GM19455 (cell line): ENCODE results near the gene BLOC1S4.
"Not testable (repeated sequence)": the region's sequence is repeated elsewhere in the genome, so short reads cannot be mapped to it uniquely, and the experiment has no call there.

ENCODE experiments used
- ATAC-seq: cut with Tn5 transposase; IDR thresholded peaks from one replicate; pipeline ENCODE4 v1.9.1; 2021; ENCODE audit not compliant: unreplicated experiment

The BLOC1S4 gene

DNA sequence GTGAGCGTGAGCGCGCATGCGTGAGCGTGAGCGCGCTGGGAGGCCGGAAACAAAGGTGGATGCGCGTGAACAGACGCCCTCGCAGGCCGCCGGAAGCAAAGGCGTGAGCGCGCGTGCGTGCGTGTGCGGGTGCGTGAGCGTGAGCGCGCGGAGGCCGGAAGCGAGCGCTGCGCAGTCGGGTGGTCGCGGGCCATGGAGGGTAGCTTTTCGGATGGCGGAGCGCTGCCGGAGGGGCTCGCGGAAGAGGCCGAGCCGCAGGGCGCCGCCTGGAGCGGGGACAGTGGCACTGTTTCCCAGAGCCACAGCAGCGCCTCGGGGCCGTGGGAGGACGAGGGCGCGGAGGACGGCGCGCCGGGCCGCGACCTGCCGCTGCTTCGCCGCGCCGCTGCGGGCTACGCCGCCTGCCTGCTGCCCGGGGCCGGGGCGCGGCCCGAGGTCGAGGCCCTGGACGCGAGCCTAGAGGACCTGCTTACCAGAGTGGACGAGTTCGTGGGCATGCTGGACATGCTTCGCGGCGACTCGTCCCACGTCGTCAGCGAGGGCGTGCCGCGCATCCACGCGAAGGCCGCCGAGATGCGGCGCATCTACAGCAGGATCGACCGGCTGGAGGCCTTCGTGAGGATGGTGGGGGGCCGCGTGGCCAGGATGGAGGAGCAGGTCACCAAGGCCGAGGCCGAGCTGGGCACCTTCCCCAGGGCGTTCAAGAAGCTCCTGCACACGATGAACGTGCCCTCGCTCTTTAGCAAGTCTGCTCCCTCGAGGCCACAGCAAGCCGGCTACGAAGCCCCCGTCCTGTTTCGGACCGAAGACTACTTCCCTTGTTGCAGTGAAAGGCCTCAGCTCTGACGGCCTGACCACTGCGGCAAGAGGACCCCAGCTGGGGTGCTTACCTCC, at the start of gene BLOC1S4:
TSS of gene BLOC1S4 (plus strand) at position 157 of the 894 bp plus-strand sequence. CDS start at position 193, 36 bp downstream.
- peak; percentile 78 for ATAC-seq

DNA sequence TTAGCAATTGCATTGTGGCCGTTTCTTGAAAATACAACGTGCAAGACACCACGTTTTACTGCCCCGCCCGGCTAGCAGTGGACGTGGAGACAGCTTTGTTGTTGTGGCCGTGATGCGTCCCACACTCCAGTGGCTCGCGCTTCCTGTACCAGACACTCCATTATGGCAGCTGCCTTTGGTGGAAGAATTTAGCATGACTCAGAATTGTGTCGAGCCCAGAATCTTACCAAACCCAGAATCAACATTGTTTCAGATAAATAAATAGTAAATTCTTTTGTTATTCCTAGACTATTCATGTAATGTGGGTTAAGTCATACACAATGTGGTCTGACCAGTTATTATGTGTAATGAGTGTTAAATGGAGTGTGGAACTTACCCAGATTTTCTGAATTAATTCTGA, 47.6 kb upstream of the BLOC1S4 start:
- no peak for ATAC-seq

DNA sequence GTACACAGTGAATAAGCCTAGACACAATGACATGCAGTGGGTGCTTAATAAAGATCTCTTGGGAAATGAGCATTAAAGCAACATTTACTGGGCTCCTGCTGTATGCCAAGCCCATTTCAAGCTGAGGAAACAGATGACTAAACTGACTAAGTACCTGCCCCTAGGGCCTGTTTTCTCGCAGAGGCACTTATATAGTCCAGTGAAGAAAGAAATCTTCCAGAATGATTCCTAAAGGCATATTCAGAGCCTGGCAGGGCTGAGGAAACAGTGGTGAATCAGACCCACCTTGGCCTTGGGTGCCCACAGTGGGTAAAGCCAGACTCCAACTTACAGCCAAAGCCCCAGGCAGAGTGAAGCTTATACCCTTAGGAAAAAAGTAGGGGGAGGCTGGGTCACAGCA, 44.3 kb upstream of the BLOC1S4 start:
- no peak for ATAC-seq

DNA sequence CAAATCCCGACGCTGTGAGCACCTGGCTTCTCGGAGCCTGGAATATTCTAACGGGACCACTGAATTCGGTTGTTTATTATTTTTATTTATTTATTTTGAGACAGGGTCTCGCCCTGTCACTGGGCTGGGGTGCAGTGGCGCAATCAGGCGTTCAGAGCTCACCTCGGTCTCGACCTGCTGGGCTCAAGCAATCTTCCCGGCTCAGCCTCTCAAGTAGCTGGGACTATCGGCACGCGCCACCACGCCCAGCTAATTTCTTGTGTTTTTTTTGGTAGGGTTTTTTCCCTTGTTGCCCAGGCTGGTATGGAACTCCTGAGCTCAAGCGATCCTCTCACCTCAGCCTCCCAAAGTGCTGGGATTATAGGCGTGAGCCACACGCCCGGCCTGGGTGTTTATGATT, 43.8 kb upstream of the BLOC1S4 start:
- ATAC-seq, result no peak

- not testable (repeated sequence) for ATAC-seq
These were observed 43.3 kb upstream of the BLOC1S4 start for GRCh38 chr4:6672541-6673190.

- not testable (repeated sequence) for ATAC-seq
These were observed 42.7 kb upstream of the BLOC1S4 start for GRCh38 chr4:6673191-6673659.

- ATAC-seq, result peak; percentile 76
These were observed 42.1 kb upstream of the BLOC1S4 start for GRCh38 chr4:6673660-6674499.

DNA sequence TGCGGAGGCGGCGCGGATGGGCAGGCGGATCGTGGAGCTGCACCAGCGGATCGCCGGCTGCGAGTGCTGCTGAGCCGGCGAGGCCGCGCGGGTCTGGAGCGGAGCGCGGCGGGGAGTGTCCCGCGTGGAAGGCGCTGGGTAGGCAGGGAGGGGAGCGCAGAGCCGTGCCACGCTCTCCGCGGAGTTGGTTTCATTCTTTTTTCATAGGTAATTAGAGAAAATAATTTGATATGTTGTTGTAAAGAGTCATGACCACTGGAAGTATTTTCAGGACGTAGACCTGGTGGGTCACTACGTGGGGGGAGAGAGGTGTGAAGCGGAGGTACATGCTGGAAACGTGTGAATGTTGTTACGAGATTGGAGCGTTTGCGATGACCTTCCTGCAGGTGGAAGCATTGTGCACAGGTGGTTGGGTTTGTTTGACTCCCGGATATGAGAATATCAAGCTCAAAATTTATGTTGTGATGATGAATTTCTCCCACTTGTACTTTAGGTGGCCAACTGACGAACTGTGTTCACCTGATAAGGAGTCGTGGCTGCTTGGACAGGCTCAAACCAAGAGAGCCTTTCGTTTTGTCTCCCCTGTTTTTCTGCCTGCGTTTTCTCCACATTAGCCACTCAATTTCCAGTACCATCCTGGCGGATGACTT, 41.3 kb upstream of the BLOC1S4 start:
- peak; percentile 50 for ATAC-seq

- ATAC-seq, result no peak
These were observed 39.0 kb upstream of the BLOC1S4 start for GRCh38 chr4:6676722-6677558.

GRCh38 chr4:6680372-6681034, 35.5 kb upstream of the BLOC1S4 start:
- no peak for ATAC-seq

DNA sequence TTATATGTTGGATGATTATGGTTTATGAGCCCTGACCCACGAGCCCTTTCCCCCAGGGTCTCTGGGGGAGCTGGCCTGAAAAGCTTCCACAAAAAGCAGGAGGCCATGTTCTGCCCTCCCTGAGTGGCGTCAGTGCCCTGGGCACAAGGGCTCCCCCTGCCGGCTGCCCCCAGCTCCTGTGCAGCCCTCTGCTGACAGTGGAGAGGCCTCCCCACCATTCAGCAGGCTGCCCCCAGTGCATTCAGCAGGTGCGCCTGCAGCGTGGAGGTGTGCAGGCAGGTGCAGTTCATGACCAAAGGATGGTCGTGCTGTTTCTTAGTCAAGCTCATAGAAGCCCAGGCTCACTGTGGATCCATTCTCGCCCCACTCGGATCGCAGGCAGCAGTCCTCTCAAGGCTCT, 34.8 kb upstream of the BLOC1S4 start:
- no peak for ATAC-seq

- no peak for ATAC-seq
These were observed 32.9 kb upstream of the BLOC1S4 start for GRCh38 chr4:6682862-6683590.

DNA sequence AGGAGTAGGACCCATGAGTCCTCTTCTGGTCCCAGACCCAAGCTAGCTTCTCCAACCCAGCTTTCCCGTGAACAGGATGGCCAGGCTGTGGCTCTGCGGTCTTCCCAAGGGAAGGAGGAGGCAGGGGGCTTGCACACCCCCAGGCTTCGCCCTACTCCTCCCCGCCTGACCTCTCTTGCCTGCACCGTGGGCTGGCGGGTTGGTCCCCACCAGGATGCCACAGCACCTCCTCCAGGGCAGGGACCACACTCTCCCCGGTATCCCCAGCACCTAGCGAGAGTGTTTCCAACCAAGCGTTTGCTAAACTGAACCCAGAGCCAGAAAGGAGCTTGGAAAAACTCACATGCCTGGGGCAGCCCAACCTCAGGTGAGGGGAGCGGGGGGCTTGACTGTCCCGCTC, 31.3 kb upstream of the BLOC1S4 start:
- no peak for ATAC-seq

GRCh38 chr4:6686104-6686787, 29.7 kb upstream of the BLOC1S4 start:
- no peak for ATAC-seq

GRCh38 chr4:6687947-6688878, 27.8 kb upstream of the BLOC1S4 start:
- no peak for ATAC-seq

DNA sequence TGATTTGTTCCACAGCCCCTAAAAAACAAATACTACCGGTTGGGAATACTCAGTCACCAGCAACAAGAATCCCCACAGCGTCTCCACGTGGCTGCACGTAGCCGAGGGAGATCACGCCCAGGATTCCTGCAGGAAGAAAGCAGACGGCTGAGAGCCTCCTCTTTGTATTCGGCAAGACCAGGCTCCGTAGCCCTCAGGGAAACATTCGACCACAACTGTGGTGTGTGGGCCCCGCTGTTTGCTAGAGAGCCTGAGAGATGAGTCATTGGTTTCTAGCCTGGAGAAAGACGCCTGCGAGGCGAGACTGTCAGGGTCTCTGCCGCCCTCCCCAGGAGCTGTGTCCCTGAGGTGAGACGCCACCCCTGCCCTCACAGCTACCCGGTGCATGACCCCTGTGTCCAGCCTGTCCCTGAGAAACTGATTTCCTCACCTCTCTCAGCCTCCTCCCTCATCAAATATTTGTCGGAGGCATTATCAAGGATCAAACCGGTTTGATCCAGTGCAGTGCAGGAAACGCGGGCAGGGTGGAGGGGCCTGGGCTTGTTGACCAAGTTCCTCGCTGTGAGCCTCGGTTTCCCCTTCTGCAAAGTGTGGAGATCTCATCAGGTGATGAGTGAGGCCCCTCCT, 27.0 kb upstream of the BLOC1S4 start:
- no peak for ATAC-seq
